GM19351 (cell line): ENCODE data around the gene PRM1.

Experiments used
- ATAC-seq: cut with Tn5 transposase; IDR thresholded peaks from one replicate; pipeline ENCODE4 v1.9.1; 2021; ENCODE audit warnings: mild to moderate bottlenecking, moderate library complexity; ENCODE audit not compliant: unreplicated experiment

PRM1 gene

GRCh38 chr16:11280616-11281522, at the start of gene PRM1:
Gene PRM1 (minus strand): TSS chr16:11281330. CDS start chr16:11281238, 92 bp downstream.
- no peak for ATAC-seq

- no peak for ATAC-seq
Measured at GRCh38 chr16:11330526-11331237, 49.6 kb upstream of the PRM1 start.

GRCh38 chr16:11329891-11330290, 48.8 kb upstream of the PRM1 start:
- ATAC-seq, result no peak

- no peak for ATAC-seq
Measured at GRCh38 chr16:11329071-11329491, 48.0 kb upstream of the PRM1 start.

- peak; percentile 79 for ATAC-seq
Measured at GRCh38 chr16:11328172-11329070, 47.3 kb upstream of the PRM1 start.

- ATAC-seq, result peak; percentile 45
Measured at GRCh38 chr16:11327277-11328171, 46.4 kb upstream of the PRM1 start.

- ATAC-seq, result no peak
Measured at GRCh38 chr16:11326737-11327276, 45.7 kb upstream of the PRM1 start.

GRCh38 chr16:11326084-11326736, 45.1 kb upstream of the PRM1 start:
- ATAC-seq, result no peak

GRCh38 chr16:11325404-11326083, 44.4 kb upstream of the PRM1 start:
- no peak for ATAC-seq

- no peak for ATAC-seq
Measured at GRCh38 chr16:11323551-11324336, 42.6 kb upstream of the PRM1 start.

GRCh38 chr16:11322823-11323222, 41.7 kb upstream of the PRM1 start:
- no peak for ATAC-seq

GRCh38 chr16:11321662-11322061, 40.5 kb upstream of the PRM1 start:
- ATAC-seq, result no peak

- ATAC-seq, result no peak
Measured at GRCh38 chr16:11320170-11320569, 39.0 kb upstream of the PRM1 start.

GRCh38 chr16:11319529-11320146, 38.5 kb upstream of the PRM1 start:
- no peak for ATAC-seq

GRCh38 chr16:11318817-11319216, 37.7 kb upstream of the PRM1 start:
- ATAC-seq, result no peak

- ATAC-seq, result no peak
Measured at GRCh38 chr16:11316331-11317015, 35.3 kb upstream of the PRM1 start.

- no peak for ATAC-seq
Measured at GRCh38 chr16:11315510-11315909, 34.4 kb upstream of the PRM1 start.
